G401 (cell line): ENCODE data around the gene PRDM12. TPM values are rescaled to one million over a fixed set of nuclear protein-coding genes. Genes with fewer than 3 reads are reported as not detected.
A peak's percentile ranks its signal among the peaks of the same experiment; 100 is the strongest.
"Not testable (repeated sequence)": the region's sequence is repeated elsewhere in the genome, so short reads cannot be mapped to it uniquely, and the experiment has no call there.

Source experiments
- DNase-seq: peaks from one replicate; pipeline ENCODE4 v3.0.0-alpha.2; 2015; ENCODE audit warnings: low spot score
- in situ Hi-C: cut with HindIII; loops from 2 replicates; pipeline ENCODE4 v1.10.0; 2016; ENCODE audit warnings: low sequenced_read_pairs, mixed read lengths
- total RNA-seq: library from RNA; depleted of rRNA; stranded (reverse); fragments of >200 nt; shearing (Covaris generic); gene quantifications from 2 replicates; pipeline ENCODE4 v1.2.3, GENCODE V29; 2014

The PRDM12 gene
- total RNA-seq, 1 experiment from 2014 or later = not detected

DNA sequence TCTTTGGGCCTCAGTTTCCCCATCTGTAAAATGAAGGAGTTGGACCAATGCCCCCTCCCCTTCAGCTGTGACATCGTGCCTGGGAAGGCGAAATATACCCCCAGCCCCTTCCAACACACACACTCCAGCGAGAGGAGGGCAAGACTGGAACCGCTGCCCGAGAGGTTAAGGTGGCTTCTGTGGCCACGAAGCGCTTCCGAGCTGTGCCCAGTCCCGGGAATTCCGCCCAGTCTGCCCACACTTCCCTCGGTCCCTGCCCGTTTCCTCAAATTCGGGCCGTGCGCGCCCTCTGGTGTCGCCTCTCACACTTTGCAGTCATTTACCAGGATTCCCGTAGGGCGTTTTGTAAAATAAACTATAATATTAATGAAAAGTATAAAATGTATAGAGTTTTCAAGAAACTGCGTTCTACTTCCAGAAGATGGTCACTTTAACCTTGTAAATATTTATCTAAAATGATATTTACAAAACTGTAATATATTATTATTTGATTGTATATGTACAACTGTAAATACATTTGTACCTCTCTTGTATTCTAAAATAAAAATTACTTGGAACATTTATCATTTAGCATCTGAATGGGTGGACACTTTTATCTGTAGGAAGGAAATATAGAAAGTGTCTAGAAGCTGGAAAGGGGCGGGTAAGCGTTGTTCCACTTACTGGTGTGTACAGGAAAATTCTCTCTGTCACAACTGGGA, 18.2 kb downstream of the PRDM12 start:
- DNase-seq = peak; percentile 91
- in situ Hi-C loops = no loop called here

DNA sequence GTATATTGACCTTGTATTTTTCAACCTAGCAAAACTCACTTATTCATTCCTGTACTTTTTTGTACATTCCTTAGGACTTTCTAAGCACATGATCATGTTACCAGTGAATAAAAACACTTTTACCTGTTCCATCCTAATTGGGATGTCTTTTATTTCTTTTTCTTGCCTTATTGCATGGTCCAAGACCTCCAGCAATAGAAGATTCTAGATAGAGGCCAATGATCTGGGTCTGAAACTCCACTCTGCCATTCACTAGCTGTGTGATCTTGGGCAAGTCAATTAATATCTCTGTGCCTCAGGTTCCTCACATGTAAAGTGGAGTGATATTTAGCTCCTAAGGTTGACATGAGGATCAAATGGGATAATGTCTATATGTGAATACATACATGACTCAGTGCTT, 20.7 kb downstream of the PRDM12 start:
- in situ Hi-C loops = no loop called here
- no peak for DNase-seq

DNA sequence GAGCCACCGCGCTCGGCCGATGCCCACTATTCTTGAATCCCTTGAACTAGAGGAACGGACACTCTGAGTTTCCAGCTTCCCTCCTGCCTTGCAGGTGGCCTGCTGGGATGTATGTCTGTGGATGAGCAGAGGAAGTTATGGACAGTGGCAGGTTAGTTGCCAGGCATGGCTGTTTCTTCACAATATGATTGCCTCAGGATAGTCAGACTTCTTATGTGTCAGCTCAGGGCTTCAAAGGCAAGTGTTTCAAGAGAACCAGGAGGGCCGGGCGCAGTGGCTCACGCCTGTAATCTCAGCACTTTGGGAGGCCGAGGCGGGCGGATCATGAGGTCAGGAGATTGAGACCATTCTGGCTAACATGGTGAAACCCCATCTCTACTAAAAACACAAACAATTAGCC, 21.6 kb downstream of the PRDM12 start:
- DNase-seq, in situ Hi-C loops: not testable (repeated sequence)

DNA sequence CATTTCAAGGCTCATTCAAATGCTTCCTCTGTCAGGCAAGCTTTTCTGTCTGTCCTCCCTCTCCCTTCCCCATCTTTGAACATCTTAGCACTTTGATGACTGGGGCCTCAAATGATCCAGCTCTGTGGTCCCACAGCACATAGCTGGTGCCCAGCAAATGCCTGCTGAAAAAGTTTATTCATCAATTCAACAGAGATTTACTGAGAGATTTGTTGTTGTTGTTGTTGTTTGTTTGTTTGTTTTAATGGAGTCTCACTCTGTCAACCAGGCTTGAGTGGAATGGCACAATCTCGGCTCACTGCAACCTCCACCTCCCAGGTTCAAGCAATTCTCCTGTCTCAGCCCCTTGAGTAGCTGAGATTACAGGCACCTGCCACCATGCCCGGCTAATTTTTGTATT, 23.2 kb downstream of the PRDM12 start:
- in situ Hi-C loops = no loop called here
- no peak for DNase-seq

DNA sequence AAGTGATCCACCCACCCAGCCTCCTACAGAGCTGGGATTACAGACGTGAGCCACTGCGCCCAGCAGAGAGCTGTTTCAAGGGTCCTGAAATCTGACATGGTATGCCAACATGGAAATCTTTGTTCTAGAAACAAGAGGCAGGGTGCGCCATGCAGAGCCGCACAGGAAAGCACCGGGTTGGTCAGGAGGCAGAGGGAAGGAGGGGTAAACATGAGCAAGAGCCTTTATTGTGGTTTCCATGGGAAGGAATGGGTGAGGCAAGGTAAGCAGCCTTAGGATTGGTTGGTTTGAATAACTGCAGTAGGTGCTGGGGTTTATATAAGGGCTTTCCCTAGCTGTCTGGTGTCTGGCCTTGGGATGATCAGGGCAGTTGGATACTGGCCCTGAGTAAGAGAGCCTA, 23.7 kb downstream of the PRDM12 start:
- no peak for DNase-seq
- in situ Hi-C loops = no loop called here

DNA sequence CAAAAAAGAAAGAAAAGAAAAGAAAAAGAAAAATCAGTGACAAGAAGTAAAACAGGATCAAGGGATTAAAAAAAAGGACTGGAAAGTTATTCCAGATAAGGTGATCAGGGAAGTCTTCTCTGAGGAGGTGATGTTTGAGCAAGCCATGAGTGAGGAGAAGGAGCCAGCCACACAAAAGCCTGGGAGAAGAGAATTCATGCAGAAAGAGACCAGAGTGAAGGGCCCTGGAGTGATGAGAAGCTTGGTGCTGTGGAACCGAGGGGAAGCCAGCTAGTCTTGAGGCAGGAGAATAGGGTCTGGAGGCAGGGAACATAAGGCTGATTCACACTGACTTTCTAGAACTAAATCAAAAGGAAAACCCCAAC, 25.2 kb downstream of the PRDM12 start:
- no peak for DNase-seq
- in situ Hi-C loops = no loop called here

DNA sequence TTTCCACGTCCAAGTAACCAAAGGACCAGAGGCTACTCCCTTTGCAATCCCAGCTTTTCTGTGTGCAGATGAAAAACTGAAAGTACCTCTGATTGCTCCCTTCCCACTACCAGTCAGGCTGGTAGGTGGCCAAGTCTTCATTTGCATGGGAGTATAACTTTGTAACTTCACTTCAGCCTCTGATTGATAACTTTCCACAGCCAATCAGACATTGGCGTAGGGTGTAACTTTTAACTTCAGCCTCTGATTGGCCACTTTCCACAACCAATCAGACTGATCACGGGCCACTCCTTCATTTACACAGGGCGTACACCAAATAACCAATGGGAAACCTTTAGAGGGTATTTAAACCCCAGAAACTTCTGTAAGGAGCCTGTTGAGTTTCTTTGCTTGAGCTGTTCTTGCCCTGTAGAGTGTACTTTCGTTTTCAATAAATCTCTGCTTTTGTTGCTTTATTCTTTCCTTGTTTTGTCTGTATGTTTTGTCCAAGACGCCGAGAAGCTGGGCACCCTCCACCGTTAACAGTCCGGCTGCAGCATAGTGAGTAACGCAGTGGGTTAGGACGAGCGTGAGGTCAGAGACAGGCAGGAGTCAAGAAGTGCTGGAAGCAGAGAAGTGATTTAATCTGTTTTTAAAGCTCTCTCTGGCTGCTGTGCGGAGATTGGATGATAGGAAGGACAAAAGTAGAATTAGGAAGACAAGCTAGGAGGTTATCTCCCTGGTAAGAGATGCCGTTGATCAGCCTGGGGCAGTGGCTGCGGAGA, 25.7 kb downstream of the PRDM12 start:
- in situ Hi-C loops = no loop called here

DNA sequence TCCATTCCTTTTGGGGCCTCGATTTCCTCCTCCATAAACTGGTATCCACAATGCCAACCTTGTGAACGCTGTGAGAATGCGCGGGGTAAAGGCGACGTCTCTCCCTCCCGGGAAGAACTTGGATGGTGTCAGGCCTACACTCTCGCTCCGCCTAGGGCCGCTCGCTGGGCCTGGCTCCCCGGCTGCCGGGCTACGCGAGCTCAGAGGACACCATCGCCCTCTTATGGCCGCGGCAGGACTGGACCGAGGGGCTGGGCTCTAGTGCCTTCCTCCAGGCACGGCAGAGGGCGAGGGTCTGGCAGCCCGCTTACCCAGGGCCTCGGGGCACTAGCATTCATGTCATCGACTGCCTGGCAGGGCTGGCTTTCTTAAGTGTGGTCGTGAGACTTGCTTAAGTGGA, 27.9 kb downstream of the PRDM12 start:
- in situ Hi-C loops = no loop called here
- DNase-seq = peak; percentile 41

More for the DNA sequence above, 25.7 kb downstream of the PRDM12 start:
- DNase-seq = peak; percentile 76

DNA sequence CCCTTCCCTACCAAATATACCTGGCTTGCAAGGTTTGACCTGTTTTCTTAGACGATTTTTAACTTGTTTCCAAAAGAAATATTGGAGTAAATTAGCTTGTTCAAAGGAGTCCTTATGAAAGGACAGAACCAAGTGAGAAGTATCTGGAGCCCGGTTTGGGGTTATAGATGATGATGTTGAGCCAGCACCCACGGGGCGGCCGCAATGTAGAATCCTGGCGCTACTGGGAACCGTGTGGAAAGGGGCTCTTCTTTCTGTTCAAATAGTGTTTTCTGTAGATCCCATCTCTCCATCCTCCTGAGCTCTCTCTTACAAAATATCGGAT, 28.7 kb downstream of the PRDM12 start:
- in situ Hi-C loops = no loop called here
- DNase-seq = no peak

DNA sequence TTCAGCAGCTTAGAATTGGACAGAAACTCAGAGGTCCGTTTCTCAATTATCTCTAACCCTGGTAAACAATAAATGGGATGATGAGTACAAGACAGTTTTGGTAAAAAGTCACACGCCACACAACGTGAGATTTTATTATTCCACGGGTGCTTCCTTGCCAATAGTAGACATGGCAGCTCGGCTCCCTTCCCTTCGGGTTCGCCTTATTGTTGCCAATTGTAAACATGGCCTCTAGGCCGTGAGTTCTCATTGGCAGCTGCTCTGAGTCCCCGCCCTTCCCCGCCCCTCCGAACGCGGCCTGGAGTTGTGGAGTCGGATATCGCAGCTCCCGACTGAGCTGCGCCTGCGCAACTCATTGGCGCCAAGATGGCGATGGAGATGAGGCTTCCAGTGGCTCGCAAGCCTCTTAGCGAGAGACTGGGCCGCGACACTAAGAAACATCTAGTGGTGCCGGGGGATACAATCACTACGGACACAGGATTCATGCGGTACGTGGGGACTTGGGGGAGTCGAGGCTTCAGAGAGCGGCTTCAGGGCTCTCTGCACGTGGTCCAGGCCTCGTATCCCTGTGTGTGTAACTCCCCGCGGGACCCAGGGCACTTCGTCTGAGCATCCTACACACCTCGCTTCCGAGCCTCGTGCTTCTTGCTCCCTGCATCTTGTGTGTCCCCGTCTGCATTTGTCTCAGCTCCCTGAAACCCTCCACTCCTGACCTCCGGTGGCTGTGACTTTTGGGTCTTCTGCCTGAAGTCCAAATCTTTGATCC, 29.2 kb downstream of the PRDM12 start, which contains the start of gene EXOSC2:
Gene EXOSC2 (plus strand): TSS at position 355 of the 766 bp plus-strand sequence. CDS start 12 bp downstream, at position 367.
- DNase-seq = peak; percentile 99
- in situ Hi-C loops = no loop called here

DNA sequence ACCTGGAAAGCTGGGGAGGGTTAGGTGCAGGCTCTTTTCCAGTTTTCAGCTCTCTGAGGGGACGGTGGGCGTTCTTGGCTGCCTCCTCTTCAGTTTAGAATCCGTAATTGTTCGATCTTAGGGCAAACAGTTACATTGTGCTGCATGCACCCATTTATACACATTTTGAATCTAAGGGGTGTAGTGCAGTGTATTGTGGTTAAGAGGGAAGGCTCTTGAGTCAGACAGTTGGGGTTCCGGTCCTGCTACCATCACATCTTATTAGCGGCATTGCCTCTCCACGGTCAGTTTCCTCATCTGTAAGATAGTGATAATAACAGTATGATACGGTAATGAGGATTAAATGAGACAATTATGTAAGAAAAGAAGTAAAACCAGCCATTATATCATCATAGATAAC, 29.8 kb downstream of the PRDM12 start:
- in situ Hi-C loops = no loop called here
- no peak for DNase-seq

DNA sequence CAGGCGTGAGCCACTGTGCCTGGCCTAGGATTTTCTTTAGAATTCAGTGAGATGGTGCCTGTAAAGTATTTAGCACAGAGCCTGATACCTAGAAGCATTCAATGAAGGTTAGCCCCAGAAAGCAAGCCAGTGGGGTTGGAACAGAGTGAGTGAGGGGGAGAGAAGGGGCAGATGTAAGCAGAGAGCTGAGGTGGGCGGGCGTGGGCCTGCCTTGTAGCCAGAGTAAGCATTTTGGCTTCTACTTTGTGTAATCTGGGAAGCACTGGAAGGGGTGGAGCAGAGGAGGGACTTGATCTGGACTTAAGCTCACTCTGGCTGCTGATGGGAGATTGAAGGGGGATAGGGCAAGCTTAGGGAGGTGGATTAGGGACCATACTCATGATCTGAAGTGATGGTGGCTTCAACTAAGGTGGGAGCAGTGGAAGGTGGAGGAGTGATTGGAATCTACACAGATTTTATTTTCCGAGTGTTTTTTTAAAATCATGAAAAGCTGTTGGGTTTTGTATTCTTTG, 31.8 kb downstream of the PRDM12 start:
- in situ Hi-C loops = no loop called here
- DNase-seq = no peak

DNA sequence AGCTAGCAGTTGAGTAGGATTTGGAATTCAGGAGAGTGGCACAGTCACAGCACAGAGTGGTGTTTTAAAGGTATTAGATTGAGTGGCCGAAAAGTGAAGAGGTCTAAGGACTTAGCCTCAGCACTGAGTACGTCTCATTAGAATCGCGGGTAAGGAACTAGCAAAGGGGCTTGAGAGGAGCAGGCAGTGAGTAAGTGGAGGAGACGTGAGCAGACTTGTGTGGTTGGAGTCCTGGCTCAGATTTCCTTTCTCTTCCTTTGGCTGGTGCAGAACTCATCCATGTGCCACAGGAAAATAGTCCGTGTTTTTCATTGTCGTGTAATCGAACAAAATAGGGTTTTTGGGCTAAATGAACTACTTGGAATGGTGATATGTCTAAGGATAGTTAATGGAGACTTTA, 32.6 kb downstream of the PRDM12 start:
- no peak for DNase-seq
- in situ Hi-C loops = no loop called here

DNA sequence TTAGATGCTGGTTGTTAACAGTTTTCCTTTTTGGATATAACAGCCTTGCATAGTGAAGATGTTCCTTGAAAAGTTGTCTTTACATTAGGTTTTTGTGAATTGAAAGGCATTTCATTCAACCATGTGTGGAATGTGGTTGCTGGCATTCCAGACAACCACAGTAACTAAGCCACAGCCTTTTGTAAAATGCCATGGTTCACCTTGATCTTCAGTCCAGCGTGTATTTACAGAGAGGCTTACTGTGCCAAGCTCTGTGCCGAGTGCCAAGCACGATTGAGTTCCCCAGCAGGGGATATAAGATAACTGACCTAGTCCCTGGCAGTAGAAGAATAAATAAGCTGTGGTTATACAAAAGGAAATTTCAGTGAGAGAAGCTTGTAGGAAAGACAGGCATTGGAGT, 34.1 kb downstream of the PRDM12 start:
- DNase-seq = no peak

DNA sequence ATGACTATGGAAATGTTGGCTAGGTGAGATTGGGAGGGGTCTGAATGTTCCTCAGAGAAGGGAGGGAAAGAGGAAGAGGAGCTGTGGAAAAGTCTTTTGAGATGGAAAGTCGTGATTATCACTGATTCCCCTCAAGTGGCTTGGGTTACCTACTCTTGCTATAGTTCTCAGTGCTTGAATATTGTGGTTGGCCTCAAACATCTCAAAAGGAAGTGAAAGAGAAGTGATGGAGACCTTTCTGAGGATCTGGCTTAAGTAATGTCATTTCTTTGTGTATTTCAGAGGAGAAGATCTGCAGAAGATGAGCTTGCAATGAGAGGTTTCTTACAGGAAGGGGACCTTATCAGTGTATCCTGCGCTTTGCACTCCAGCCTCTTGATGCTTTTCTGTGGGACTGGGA, 34.7 kb downstream of the PRDM12 start:
- in situ Hi-C loops = no loop called here
- DNase-seq = no peak

More for the DNA sequence above, 34.1 kb downstream of the PRDM12 start:
- in situ Hi-C loops = no loop called here

DNA sequence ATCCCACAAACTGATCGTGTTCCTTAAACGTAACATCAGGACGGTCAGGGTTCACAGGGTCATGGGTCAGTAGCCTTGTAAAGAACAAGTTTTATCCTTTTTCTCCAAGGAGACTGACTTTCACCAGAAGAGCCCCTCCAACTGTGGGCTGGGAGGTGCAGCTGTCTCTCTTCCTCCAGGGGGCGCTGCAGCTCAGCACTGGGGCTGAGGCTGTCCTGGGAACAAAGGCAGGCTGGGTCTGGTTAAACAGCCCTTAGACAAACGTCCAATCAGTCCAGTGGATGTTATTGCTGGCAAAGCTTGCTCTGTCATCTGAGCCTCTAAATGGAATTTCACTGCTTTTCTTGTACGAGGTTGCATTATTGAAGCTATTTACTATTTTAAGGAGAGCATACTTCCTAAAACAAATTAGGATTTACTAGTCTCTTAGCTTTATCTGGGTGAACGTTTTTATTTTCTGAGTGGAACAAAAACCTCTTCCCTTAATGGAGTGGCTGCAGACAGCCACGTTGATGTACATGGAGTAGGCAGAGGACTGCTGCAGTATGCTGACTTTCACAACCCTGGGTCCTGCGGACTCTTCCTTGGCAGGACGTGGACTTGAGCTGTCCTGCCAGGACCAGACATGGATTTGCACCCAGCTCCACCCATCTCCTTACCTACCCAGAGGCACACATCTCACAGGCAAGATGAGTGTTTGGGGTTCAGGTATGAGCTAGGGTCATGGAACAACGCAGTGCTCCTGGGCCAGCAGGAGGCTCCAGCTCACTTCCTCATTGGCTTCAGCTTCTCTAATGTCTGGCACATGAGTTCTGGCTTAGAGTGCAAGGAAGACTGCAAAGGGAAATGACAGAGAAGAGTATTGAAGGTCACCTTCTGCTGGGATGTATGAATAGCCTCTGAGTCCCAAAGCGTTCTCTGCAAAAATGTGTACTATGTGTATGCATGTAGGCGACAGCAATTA, 36.9 kb downstream of the PRDM12 start:
- DNase-seq = peak; percentile 61
- in situ Hi-C loops = no loop called here

DNA sequence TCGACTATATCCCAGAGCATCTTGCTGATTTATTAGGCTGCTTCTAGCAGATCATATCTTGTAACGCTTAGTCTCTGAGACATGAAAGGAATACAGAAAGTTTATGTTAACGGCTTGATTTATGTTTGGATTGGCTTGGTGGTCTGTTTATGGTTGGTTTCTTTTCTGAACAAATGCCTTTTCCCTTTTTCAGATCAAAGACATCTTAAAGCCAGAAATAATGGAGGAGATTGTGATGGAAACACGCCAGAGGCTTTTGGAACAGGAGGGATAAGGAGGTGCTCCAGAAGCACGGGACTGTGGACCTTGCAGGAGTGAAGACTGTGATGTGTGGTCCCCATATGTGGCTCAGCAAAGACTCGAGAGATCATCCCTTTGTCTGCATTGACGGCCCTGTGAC, 39.1 kb downstream of the PRDM12 start:
- in situ Hi-C loops = no loop called here
- no peak for DNase-seq

DNA sequence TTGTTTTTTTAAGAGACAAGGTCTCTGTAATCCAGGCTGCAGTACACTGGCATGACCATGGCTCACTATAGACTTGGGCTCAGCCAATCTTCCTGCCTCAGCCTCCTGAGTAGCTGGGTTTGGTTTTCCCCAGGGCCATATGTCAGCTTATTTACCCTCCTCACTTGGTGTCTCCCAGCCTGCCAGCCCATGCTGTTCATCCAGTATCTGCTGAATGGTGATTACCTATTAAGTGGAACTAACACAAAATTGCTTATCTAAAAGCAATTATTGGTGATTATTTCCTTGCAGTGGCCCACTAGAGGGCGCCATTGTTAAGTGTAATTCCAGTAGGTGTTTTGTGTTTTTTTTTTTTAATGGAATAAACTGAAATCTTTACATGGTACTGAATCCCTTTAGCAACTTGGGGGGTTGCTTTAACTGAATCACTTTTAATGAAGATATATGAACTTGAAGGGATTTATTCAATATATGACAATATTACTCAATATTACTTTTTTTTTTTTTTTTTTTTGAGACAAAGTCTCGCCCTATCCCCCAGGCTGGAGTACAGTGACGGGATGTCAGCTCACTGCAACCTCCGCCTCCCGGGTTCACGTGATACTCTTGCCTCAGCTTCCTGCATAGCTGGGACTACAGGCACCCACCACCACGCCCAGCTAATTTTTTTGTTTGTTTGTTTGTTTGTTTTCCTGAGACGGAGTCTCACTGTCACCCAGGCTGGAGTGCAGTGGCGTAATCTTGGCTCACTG, 43.0 kb downstream of the PRDM12 start:
- peak; percentile 68 for DNase-seq
- in situ Hi-C loops = no loop called here
